T-helper 1 cell treated with Interleukin-12 subunit alpha and Interleukin-12 subunit beta and Interleukin-4 antibody, amounts not matched to agents 30 μg/mL and 1 μg/mL, for 36 hours (primary cell): Measurements from ENCODE around the gene GABRB1.

ENCODE experiments used
- H3K27ac Mint-ChIP-seq: one replicate; pipeline ENCODE4 v1.8.0; 2021; ENCODE audit warnings: mild to moderate bottlenecking, mixed read lengths
- H3K27me3 Mint-ChIP-seq: one replicate; pipeline ENCODE4 v1.8.0; 2021; ENCODE audit warnings: low read depth, mixed read lengths
- H3K36me3 Mint-ChIP-seq: one replicate; pipeline ENCODE4 v1.8.0; 2021; ENCODE audit warnings: low read depth, mixed read lengths
- H3K4me1 Mint-ChIP-seq: one replicate; pipeline ENCODE4 v1.8.0; 2021; ENCODE audit warnings: low read depth, mixed read lengths
- H3K4me3 Mint-ChIP-seq: one replicate; pipeline ENCODE4 v1.8.0; 2021; ENCODE audit warnings: mild to moderate bottlenecking, moderate library complexity, mixed read lengths
- H3K9me3 Mint-ChIP-seq: one replicate; pipeline ENCODE4 v1.8.0; 2021; ENCODE audit warnings: mixed read lengths

The GABRB1 gene

GRCh38 chr4:47118192-47118929, 87.0 kb downstream of the GABRB1 start:
- Mint-ChIP-seq H3K36me3 (no peaks in the 10 kb centered on the region), H3K27ac (no peak overlapping the region), H3K9me3 (no peaks in the 10 kb centered on the region), H3K4me1 (no peaks in the 10 kb centered on the region), H3K4me3 (no peak overlapping the region), H3K27me3 (no peaks in the 10 kb centered on the region)

GRCh38 chr4:47120783-47121182, 89.4 kb downstream of the GABRB1 start:
- no peaks in the 10 kb centered on the region for H3K4me1 Mint-ChIP-seq
- no peaks in the 10 kb centered on the region for H3K27me3 Mint-ChIP-seq
- no peak overlapping the region for H3K4me3 Mint-ChIP-seq
- no peak overlapping the region for H3K27ac Mint-ChIP-seq
- no peaks in the 10 kb centered on the region for H3K36me3 Mint-ChIP-seq
- H3K9me3 Mint-ChIP-seq, result no peaks in the 10 kb centered on the region

- Mint-ChIP-seq H3K4me1 (no peaks in the 10 kb centered on the region), H3K36me3 (no peaks in the 10 kb centered on the region), H3K9me3 (no peaks in the 10 kb centered on the region), H3K4me3 (no peak overlapping the region), H3K27ac (no peak overlapping the region), H3K27me3 (no peaks in the 10 kb centered on the region)
Measured at GRCh38 chr4:47122592-47123291, 91.4 kb downstream of the GABRB1 start.

DNA sequence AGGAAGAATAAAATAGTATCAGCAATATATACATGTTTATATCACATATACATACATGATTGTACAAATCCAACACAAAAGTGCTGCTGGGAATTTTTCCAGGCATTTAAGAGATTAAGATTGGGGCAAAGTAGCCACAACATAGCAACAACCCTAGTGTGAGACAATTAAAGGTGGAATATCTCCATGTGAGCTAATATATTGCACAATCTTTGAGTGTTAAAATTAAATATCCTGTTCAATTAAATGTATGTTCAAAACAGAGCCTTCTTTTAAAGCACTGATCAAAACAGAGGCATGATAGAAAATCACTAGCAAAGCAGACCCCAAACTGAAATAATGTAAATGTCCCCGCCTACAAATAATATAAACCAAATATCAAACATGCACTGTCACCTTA, 97.6 kb downstream of the GABRB1 start:
- H3K36me3 Mint-ChIP-seq, result no peaks in the 10 kb centered on the region
- no peak overlapping the region for H3K27ac Mint-ChIP-seq
- H3K27me3 Mint-ChIP-seq, result no peaks in the 10 kb centered on the region
- H3K4me1 Mint-ChIP-seq, result no peaks in the 10 kb centered on the region
- no peaks in the 10 kb centered on the region for H3K9me3 Mint-ChIP-seq
- H3K4me3 Mint-ChIP-seq, result no peak overlapping the region

DNA sequence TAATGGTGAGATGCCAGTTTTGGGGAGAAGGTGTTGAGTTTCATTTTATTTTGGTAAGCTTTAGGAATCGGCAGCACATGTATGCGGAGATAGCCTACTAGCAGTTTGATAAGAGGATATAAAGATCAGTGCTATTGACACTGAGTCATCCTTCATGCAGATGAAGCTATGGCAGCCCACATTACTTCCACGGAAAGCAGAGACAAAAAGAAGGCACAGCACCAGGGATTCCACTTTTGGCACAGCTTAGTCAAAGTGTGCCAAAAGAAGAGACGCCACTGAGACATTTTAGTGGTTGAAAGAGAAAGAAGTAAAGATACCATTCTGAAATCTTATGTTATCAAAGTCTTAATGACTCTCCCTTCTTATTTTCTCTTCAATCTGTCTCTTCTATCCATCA, 103.8 kb downstream of the GABRB1 start:
- no peaks in the 10 kb centered on the region for H3K4me1 Mint-ChIP-seq
- H3K36me3 Mint-ChIP-seq, result no peaks in the 10 kb centered on the region
- no peaks in the 10 kb centered on the region for H3K9me3 Mint-ChIP-seq
- no peak overlapping the region for H3K27ac Mint-ChIP-seq
- no peaks in the 10 kb centered on the region for H3K27me3 Mint-ChIP-seq
- H3K4me3 Mint-ChIP-seq, result no peak overlapping the region

DNA sequence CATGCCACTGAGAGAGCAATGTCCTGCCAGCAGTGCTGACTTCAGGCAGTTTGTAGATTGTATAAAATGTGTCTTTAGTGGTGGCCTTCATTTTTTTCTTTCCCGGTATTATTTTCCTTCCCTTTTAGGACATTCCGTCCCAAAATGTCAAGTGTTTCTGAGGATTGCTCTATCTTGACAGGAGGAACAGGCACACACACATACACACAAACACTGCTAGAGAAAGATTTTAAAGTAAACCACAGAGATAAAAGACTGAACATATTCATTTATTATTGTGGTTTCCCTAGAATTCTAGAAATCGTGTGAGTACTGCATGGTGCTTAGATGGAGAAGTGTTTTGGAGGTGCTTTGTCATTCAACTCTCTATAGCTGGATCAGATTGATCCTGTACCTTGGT, 111.9 kb downstream of the GABRB1 start:
- no peaks in the 10 kb centered on the region for H3K36me3 Mint-ChIP-seq
- H3K4me3 Mint-ChIP-seq, result no peak overlapping the region
- H3K4me1 Mint-ChIP-seq, result no peaks in the 10 kb centered on the region
- no peaks in the 10 kb centered on the region for H3K9me3 Mint-ChIP-seq
- H3K27ac Mint-ChIP-seq, result no peak overlapping the region
- H3K27me3 Mint-ChIP-seq, result peaks cover 13% of the 10 kb centered on the region

GRCh38 chr4:47145630-47146029, 114.3 kb downstream of the GABRB1 start:
- H3K4me3 Mint-ChIP-seq, result no peak overlapping the region
- H3K27me3 Mint-ChIP-seq, result peaks cover 13% of the 10 kb centered on the region
- H3K4me1 Mint-ChIP-seq, result no peaks in the 10 kb centered on the region
- H3K9me3 Mint-ChIP-seq, result no peaks in the 10 kb centered on the region
- H3K36me3 Mint-ChIP-seq, result no peaks in the 10 kb centered on the region
- no peak overlapping the region for H3K27ac Mint-ChIP-seq

DNA sequence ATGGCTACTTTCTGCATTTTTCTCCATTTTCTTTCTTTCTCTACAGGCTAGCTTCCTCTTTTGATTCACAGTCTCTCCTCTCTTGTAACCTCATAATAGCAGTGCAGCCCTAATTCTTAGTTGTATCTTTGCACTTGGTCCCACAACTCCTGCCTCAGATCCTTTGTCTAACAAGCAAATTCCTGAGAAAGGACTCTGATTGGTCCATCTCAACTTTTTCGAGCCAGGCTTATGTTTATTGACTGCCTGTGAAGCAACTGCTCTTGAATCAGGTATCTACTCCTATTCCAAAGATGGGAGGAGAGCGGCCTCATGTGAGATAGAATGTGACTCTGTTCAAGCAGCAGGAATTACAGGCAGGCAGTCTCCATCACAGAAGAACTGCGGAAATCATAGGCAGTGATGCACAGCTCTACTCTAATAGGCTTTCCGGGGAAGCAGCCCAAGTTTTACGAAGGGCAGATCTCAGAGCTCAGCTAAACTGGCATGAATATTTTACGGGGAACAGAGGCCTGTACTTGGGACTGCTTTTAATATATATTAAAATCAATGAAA, 123.5 kb downstream of the GABRB1 start:
- Mint-ChIP-seq H3K27ac (no peak overlapping the region), H3K27me3 (peaks cover 3% of the 10 kb centered on the region), H3K9me3 (no peaks in the 10 kb centered on the region), H3K36me3 (no peaks in the 10 kb centered on the region), H3K4me1 (no peaks in the 10 kb centered on the region), H3K4me3 (no peak overlapping the region)

DNA sequence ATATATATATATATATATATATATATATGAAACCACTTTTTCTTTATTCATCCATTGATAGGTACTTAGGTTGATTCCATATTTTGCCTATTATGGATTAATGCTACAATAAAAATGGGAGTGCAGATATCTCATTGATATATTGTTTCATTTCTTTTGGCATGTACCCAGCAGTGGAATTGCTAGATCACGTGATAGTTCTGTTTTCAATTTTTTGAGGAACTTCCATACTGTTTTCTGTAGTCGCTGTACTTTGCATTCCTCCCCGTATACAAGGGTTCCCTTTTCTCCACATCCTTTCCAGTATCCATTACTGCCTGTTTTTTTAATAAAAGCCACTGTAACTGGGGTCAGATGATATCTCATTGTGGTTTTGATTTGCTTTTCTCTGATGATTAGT, 124.6 kb downstream of the GABRB1 start:
- H3K36me3 Mint-ChIP-seq, result no peaks in the 10 kb centered on the region
- no peak overlapping the region for H3K4me3 Mint-ChIP-seq
- H3K27me3 Mint-ChIP-seq, result peaks cover 3% of the 10 kb centered on the region
- no peaks in the 10 kb centered on the region for H3K9me3 Mint-ChIP-seq
- no peaks in the 10 kb centered on the region for H3K4me1 Mint-ChIP-seq
- no peak overlapping the region for H3K27ac Mint-ChIP-seq

DNA sequence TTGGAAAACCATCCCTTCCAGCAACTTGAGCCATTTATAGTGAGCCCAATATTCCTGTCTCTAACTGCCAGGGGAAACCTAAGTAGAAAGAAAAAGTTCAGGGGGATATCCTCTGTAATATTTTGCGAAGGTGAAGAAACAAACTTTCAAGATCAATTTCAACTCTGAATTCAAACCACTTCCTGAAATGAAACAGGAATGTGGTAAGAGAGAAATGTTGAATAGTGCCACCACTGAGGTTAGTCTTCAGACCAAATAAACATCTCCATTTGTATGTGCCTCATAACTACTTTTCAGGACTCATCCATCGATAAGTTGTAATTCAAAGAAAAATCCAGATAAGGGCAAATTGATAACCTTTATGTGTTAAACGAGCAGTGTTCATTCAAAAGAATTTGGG, 128.7 kb downstream of the GABRB1 start:
- no peak overlapping the region for H3K4me3 Mint-ChIP-seq
- H3K4me1 Mint-ChIP-seq, result no peaks in the 10 kb centered on the region
- H3K36me3 Mint-ChIP-seq, result no peaks in the 10 kb centered on the region
- no peaks in the 10 kb centered on the region for H3K9me3 Mint-ChIP-seq
- no peaks in the 10 kb centered on the region for H3K27me3 Mint-ChIP-seq
- no peak overlapping the region for H3K27ac Mint-ChIP-seq

DNA sequence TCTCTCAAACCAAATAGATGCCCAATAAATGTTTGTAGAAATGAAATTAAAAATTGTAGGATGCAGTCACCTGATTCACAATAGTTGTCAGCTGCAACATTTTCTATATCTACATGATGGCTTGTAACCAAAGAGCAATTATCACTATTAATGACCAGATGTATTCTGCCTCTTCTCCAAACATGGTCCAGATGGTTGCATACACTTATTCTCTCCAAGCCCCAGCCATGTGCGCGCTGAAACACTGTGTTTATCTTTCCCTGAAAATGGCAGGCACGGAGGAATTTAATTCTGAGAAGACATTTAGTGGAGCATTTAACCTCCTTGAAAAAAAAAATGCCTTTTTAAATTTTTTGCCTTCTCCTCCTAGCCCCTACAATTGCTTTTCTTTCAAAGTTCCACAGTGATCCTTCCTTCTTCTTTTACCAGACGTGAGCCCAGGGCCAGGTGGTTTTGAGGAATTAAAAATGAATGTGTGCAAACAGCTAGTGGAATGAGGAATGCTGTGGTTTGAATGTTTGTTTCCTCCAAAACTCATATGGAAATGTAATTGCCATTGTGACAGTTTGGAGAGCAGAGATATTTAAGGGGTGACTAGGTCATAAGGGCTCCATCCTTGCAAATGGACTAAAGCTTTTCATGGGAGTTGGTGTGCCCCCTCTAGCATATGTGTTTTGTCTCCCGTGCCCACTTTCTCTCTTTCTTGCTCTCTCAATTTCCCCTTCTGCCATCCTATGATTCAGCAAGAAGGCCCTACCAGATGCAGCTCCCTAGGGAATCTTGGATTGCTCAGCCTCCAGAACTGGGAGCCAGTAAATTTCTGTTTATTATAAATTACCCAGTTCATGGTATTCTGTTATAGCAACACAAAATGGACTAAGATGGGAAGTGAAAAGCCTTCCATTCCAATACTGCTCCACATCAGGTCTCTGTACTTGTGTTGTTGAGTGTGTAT, 136.0 kb downstream of the GABRB1 start:
- Mint-ChIP-seq H3K4me3 (no peak overlapping the region), H3K27me3 (no peaks in the 10 kb centered on the region), H3K4me1 (no peaks in the 10 kb centered on the region), H3K27ac (no peak overlapping the region), H3K36me3 (no peaks in the 10 kb centered on the region), H3K9me3 (no peaks in the 10 kb centered on the region)

GRCh38 chr4:47184083-47184482, 152.7 kb downstream of the GABRB1 start:
- Mint-ChIP-seq H3K4me1 (no peaks in the 10 kb centered on the region), H3K27me3 (no peaks in the 10 kb centered on the region), H3K4me3 (no peak overlapping the region), H3K27ac (no peak overlapping the region), H3K36me3 (no peaks in the 10 kb centered on the region), H3K9me3 (no peaks in the 10 kb centered on the region)

DNA sequence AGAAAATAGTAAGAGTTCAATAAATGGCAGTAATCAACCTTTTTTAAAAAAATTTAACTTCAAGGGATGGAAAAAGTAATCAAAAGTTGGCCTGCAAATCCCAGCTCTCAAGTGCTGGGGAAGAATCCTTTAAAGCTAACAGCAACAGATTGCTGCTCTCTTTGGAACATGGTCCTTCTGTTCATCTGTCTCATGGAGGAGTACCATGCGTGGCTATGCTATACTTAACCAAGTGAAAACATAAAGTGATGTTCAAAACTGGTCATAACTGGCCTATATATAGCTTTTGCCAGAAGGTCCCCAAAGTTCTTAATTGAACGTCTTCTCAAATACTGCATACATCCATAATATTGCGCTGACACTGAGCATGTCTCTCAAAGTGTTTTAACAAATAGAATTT, 154.4 kb downstream of the GABRB1 start:
- H3K36me3 Mint-ChIP-seq, result no peaks in the 10 kb centered on the region
- H3K27ac Mint-ChIP-seq, result no peak overlapping the region
- H3K9me3 Mint-ChIP-seq, result no peaks in the 10 kb centered on the region
- H3K4me3 Mint-ChIP-seq, result no peak overlapping the region
- no peaks in the 10 kb centered on the region for H3K4me1 Mint-ChIP-seq
- H3K27me3 Mint-ChIP-seq, result no peaks in the 10 kb centered on the region

GRCh38 chr4:47187608-47188007, 156.2 kb downstream of the GABRB1 start:
- no peaks in the 10 kb centered on the region for H3K36me3 Mint-ChIP-seq
- H3K4me1 Mint-ChIP-seq, result no peaks in the 10 kb centered on the region
- no peaks in the 10 kb centered on the region for H3K27me3 Mint-ChIP-seq
- no peaks in the 10 kb centered on the region for H3K9me3 Mint-ChIP-seq
- H3K4me3 Mint-ChIP-seq, result no peak overlapping the region
- no peak overlapping the region for H3K27ac Mint-ChIP-seq
